Testis (tissue), 2 donors: ENCODE data around the gene FNDC3A.

Source experiments
- POLR2A ChIP-seq: fragments of 450-650 bp; IDR thresholded peaks from one replicate; pipeline ENCODE4 v1.6.1; 2017; ENCODE audit warnings: antibody characterized with exemption, mild to moderate bottlenecking, moderate library complexity
- TF ChIP-seq, protein P1 (sequence below), 3 experiments: fragments of 450-650 bp in 2 of 3; fragments of 200-600 bp in 1 of 3; sonication (generic) in 1 of 3; IDR thresholded peaks; one replicate each; pipeline ENCODE4 v1.5.1; 2016 to 2019; ENCODE audit warnings: antibody characterized with exemption in 3 of 3, mild to moderate bottlenecking in 2 of 3, moderate library complexity in 1 of 3

DNA sequence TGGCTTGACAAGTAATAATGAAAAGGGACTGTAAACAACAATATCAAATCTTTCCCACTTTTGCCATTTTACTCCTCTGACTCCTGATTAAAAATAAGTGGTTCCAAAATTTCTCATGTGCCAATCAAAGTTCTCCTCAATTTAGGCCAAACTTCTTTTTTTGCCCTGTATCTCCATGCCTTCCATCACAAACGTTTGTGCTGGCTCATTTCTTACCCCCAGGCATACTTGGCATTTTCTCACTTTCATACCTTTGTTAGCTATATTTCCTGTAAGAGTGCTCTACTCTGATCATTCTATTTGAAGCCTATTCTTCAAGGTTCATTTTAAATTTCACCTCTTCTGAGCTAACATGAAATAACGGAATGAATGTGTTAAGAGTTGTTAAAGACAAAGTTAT, 10.0 kb upstream of the FNDC3A start:
- no peak for TF ChIP-seq POLR2A
- TF ChIP-seq, protein P1, sequence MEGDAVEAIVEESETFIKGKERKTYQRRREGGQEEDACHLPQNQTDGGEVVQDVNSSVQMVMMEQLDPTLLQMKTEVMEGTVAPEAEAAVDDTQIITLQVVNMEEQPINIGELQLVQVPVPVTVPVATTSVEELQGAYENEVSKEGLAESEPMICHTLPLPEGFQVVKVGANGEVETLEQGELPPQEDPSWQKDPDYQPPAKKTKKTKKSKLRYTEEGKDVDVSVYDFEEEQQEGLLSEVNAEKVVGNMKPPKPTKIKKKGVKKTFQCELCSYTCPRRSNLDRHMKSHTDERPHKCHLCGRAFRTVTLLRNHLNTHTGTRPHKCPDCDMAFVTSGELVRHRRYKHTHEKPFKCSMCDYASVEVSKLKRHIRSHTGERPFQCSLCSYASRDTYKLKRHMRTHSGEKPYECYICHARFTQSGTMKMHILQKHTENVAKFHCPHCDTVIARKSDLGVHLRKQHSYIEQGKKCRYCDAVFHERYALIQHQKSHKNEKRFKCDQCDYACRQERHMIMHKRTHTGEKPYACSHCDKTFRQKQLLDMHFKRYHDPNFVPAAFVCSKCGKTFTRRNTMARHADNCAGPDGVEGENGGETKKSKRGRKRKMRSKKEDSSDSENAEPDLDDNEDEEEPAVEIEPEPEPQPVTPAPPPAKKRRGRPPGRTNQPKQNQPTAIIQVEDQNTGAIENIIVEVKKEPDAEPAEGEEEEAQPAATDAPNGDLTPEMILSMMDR (IDR thresholded peaks at IDR 0.05), result no peak
